HEK293 (cell line): Measurements from ENCODE around the gene AFP.

Source experiments
- PRDM1 ChIP-seq: fragments of 450-650 bp; formaldehyde crosslinking; IDR thresholded peaks from 2 replicates; pipeline ENCODE4; 2016; ENCODE audit warnings: missing biosample characterization, missing genetic modification characterization
- ZNF19 ChIP-seq: fragments of 450-650 bp; formaldehyde crosslinking; IDR thresholded peaks from 2 replicates; pipeline ENCODE4; 2016; ENCODE audit warnings: missing biosample characterization, missing genetic modification characterization, low read depth
- TF ChIP-seq, protein P1 (sequence below): fragments of 450-650 bp; formaldehyde crosslinking; IDR thresholded peaks from 2 replicates; pipeline ENCODE4 v1.5.1; 2016; ENCODE audit warnings: missing biosample characterization, missing genetic modification characterization
- TF ChIP-seq, protein P2 (sequence below): fragments of 450-650 bp; formaldehyde crosslinking; IDR thresholded peaks from 2 replicates; pipeline ENCODE4 v1.5.1; 2016; ENCODE audit warnings: missing biosample characterization, missing genetic modification characterization
- TF ChIP-seq, protein P3 (sequence below): fragments of 450-650 bp; formaldehyde crosslinking; IDR thresholded peaks from 2 replicates; pipeline ENCODE4 v1.5.1; 2016; ENCODE audit warnings: missing biosample characterization, missing genetic modification characterization

DNA sequence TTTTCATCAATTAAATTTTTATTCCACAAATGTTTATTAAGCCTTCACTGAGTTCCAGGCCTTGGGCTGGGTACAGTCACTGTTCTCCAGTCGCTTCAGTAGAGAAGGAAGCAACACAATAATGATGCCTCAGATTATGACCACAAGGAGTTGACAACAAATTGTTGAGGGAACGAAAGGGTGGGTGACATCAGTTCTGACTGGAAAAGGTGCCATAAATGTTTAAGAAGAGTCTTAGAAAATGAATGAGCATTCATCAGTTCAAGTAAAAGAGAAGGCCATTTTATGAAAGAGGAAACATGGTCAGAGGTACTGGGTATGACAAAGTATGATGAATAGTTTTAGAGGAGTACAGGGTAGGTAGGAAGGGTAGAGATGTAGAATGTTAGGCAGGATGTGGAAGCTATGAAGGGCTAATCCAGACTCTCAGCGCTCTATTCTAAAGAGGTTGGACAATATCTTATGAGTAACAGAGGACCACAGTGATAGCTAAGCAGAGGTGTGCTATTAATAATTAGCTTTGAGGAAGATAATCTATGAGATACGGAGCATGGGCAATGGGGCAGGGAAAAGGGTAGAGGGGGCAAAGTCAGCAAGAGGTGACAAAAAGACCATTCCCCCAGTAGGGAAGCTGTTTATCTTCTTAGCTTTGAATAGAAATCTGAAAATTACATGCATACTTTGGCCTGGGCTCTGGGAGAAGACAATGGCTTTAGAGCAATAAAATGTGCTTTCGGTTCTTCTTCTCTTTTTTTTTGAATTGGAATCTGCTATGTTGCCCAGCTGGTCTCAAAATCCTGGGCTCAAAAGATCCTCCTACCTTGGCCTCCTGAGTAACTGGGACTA lies 20.4 kb downstream of the AFP start:
- TF ChIP-seq, protein P1, sequence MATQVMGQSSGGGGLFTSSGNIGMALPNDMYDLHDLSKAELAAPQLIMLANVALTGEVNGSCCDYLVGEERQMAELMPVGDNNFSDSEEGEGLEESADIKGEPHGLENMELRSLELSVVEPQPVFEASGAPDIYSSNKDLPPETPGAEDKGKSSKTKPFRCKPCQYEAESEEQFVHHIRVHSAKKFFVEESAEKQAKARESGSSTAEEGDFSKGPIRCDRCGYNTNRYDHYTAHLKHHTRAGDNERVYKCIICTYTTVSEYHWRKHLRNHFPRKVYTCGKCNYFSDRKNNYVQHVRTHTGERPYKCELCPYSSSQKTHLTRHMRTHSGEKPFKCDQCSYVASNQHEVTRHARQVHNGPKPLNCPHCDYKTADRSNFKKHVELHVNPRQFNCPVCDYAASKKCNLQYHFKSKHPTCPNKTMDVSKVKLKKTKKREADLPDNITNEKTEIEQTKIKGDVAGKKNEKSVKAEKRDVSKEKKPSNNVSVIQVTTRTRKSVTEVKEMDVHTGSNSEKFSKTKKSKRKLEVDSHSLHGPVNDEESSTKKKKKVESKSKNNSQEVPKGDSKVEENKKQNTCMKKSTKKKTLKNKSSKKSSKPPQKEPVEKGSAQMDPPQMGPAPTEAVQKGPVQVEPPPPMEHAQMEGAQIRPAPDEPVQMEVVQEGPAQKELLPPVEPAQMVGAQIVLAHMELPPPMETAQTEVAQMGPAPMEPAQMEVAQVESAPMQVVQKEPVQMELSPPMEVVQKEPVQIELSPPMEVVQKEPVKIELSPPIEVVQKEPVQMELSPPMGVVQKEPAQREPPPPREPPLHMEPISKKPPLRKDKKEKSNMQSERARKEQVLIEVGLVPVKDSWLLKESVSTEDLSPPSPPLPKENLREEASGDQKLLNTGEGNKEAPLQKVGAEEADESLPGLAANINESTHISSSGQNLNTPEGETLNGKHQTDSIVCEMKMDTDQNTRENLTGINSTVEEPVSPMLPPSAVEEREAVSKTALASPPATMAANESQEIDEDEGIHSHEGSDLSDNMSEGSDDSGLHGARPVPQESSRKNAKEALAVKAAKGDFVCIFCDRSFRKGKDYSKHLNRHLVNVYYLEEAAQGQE (tag by site-specific recombination): no peak
- TF ChIP-seq, protein P2, sequence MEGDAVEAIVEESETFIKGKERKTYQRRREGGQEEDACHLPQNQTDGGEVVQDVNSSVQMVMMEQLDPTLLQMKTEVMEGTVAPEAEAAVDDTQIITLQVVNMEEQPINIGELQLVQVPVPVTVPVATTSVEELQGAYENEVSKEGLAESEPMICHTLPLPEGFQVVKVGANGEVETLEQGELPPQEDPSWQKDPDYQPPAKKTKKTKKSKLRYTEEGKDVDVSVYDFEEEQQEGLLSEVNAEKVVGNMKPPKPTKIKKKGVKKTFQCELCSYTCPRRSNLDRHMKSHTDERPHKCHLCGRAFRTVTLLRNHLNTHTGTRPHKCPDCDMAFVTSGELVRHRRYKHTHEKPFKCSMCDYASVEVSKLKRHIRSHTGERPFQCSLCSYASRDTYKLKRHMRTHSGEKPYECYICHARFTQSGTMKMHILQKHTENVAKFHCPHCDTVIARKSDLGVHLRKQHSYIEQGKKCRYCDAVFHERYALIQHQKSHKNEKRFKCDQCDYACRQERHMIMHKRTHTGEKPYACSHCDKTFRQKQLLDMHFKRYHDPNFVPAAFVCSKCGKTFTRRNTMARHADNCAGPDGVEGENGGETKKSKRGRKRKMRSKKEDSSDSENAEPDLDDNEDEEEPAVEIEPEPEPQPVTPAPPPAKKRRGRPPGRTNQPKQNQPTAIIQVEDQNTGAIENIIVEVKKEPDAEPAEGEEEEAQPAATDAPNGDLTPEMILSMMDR (tag by site-specific recombination): no peak
- TF ChIP-seq ZNF19 (no peak), PRDM1 (tag by site-specific recombination) (no peak)
- TF ChIP-seq, protein P3, sequence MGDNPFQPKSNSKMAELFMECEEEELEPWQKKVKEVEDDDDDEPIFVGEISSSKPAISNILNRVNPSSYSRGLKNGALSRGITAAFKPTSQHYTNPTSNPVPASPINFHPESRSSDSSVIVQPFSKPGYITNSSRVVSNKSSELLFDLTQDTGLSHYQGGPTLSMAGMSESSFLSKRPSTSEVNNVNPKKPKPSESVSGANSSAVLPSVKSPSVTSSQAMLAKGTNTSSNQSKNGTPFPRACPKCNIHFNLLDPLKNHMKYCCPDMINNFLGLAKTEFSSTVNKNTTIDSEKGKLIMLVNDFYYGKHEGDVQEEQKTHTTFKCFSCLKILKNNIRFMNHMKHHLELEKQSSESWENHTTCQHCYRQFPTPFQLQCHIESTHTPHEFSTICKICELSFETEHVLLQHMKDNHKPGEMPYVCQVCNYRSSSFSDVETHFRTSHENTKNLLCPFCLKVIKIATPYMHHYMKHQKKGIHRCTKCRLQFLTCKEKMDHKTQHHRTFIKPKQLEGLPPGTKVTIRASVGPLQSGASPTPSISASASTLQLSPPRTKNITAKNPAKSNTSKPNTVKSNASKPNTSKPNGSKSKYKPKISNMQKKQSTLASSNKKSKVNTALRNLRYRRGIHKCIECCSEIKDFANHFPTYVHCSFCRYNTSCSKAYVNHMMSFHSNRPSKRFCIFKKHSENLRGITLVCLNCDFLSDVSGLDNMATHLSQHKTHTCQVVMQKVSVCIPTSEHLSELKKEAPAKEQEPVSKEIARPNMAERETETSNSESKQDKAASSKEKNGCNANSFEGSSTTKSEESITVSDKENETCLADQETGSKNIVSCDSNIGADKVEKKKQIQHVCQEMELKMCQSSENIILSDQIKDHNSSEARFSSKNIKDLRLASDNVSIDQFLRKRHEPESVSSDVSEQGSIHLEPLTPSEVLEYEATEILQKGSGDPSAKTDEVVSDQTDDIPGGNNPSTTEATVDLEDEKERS (tag by site-specific recombination): no peak
